ENCODE measurements around the gene KBTBD12.

- TF ChIP-seq POLR2AphosphoS5 (IDR thresholded peaks at IDR 0.05; ENCODE audit: low read depth, low read length) (no peak), FOXP2 (optimal IDR thresholded peaks at IDR 0.05; ENCODE audit: borderline replicate concordance, extremely low read depth, extremely low read length, insufficient read depth) (no peak), REST (IDR thresholded peaks at IDR 0.05; ENCODE audit: insufficient read depth in 1 of 2, low read depth in 2 of 2, low read length in 2 of 2) (no peak), SIN3A (IDR thresholded peaks at IDR 0.05; ENCODE audit: borderline replicate concordance, insufficient read depth, low read length) (no peak)
These were observed 31.0 kb upstream of the KBTBD12 start for GRCh38 chr3:127884041-127884440.

All from PFSK-1 (cell line).